WI38 (cell line): ENCODE results near the gene CNTRL.
"Not testable (repeated sequence)": the region's sequence is repeated elsewhere in the genome, so short reads cannot be mapped to it uniquely, and the experiment has no call there.

Experiments
- H3K4me3 ChIP-seq: 2 replicates; pipeline ENCODE4 v1.5.1; 2011; ENCODE audit warnings: low read depth, mild to moderate bottlenecking, control low read depth, low read length
- TF ChIP-seq, protein P1 (sequence below): IDR thresholded peaks from 2 replicates; pipeline ENCODE4 v1.5.1; 2012; ENCODE audit warnings: low read depth, mild to moderate bottlenecking, control low read depth, low read length

CNTRL gene

DNA sequence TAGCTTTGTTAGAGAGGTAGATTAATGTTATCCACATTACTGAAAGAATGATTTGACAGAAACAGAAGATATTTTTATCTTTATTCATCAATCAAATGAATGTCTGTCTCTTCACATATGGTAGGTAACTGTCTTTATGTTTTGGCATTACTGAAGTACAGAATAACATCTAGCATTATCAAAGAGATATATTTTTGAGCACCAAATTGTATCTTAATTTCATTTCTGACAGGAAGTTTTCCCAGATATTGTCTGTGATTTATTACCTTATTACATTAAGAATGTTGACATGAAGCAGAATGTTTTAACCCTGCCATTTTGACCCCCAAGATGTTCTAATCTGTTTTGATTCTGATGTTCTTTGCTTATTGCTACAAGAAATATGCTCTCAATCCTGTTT lies 20.3 kb downstream of the CNTRL start:
- no peak overlapping the region for H3K4me3 ChIP-seq
- TF ChIP-seq, protein P1, sequence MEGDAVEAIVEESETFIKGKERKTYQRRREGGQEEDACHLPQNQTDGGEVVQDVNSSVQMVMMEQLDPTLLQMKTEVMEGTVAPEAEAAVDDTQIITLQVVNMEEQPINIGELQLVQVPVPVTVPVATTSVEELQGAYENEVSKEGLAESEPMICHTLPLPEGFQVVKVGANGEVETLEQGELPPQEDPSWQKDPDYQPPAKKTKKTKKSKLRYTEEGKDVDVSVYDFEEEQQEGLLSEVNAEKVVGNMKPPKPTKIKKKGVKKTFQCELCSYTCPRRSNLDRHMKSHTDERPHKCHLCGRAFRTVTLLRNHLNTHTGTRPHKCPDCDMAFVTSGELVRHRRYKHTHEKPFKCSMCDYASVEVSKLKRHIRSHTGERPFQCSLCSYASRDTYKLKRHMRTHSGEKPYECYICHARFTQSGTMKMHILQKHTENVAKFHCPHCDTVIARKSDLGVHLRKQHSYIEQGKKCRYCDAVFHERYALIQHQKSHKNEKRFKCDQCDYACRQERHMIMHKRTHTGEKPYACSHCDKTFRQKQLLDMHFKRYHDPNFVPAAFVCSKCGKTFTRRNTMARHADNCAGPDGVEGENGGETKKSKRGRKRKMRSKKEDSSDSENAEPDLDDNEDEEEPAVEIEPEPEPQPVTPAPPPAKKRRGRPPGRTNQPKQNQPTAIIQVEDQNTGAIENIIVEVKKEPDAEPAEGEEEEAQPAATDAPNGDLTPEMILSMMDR: no peak

DNA sequence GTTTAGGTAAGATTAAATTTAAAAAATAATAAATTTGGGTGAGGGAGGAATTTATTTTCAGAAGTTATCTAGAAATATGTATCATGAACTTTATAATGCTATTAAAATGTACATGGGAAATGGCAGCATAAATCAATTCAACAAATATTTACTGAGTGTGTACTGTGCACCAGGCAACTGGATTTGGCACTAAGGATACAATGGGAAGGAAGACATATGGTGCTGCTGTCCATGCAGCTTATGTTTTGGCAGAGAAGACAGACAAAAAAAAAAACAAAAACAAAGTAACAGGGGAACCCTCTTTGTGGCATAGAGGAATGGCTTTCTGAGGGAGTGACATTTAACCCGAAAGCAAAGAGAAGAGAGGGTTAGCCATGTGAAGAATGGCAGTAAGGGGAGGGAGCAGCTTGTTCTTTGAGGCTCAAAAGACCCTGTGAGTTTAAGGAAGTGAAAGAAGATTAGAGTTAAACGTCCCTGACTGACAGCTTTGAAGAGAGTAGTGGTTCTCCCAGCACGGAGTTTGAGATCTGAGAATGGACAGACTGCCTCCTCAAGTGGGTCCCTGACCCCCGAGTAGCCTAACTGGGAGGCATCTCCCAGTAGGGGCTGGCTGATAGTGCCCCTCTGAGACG lies 23.9 kb downstream of the CNTRL start:
- TF ChIP-seq, protein P1: no peak
- no peak overlapping the region for H3K4me3 ChIP-seq

DNA sequence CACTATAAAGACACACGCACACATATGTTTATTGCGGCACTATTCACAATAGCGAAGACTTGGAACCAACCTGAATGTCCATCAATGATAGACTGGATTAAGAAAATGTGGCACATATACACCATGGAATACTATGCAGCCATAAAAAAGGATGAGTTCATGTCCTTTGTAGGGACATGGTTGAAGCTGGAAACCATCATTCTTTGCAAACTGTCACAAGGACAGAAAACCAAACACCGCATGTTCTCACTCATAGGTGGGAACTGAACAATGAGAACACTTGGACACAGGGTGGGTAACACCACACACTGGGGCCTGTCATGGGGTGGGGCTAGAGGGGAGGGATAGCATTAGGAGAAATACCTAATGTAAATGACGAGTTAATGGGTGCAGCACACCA lies 29.3 kb downstream of the CNTRL start:
- H3K4me3 ChIP-seq: not testable (repeated sequence)

DNA sequence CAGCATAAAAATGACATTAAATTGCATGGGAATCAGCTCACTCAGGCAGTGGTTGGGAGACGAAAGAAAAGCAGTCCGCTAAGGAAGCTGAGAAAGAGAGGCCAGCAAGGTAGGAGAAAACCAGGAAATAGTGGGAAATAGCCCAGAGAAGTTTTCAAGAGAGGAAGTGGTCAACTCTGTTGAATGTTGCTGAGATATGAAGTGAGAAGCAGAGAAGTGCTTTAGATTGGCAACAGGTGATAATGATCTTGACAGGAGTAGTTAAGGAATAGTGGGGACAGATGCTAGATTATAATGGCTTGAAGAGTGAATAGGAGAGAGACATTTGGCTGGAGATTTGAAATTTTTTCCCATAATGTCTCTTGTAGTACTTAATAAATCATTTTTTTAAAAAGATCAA lies 30.8 kb downstream of the CNTRL start:
- TF ChIP-seq, protein P1: no peak
- no peak overlapping the region for H3K4me3 ChIP-seq

DNA sequence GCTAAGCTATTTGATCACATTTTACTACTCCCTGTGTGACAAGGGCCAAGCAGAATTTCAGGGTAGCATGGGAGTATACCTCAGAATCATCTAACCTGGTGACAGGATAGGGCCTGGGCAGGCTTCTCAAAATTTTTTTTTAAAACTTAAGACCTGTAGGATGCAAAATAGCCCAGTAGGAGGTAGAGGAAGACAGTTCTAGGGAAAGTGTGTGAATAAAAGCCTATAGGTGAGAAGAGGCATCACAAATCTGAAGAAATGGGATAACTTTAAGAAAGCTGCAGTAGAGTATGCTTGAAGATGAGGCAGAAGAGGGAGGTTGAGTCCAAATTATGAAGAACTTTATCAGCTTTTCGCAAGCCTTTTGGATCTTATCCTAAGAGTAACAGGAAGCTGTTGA lies 32.3 kb downstream of the CNTRL start:
- TF ChIP-seq, protein P1: no peak
- no peak overlapping the region for H3K4me3 ChIP-seq

DNA sequence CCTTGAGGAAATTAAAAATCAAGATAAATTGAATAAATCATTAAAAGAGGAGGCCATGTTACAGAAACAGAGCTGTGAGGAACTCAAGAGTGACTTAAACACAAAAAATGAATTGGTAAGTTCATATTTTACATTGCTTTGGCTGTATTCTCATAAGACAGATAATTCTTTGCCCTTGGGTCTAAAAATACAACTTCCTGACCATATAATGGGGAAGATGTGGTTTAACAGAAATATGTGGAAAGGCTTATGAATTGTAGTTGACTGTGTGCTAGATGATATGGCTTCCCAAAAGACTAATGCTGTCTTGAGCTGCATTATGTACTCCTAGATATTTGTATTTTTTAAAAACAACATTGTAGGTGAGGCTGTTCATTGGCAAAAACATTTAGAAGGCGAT lies 33.1 kb downstream of the CNTRL start:
- H3K4me3 ChIP-seq: no peak overlapping the region
- TF ChIP-seq, protein P1: no peak

DNA sequence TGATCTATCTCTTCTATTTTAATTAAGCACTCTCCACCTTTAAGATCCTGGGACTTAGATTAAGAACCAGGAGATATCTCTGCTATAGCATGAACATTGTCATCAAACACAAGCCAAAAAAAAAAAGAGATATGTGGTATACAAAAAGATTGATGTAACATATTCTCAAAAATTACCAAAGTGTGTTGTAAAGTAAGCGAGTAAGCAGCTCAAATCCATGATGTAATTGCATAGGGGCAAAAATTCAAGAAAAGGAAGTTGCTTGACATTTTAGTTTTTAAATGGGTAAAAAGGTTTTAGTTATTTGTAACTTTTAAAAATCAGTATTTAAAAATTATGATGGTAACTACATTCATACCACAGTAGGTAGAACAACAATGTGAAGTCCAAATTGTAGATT lies 40.7 kb downstream of the CNTRL start:
- H3K4me3 ChIP-seq: no peak overlapping the region
- TF ChIP-seq, protein P1: no peak

DNA sequence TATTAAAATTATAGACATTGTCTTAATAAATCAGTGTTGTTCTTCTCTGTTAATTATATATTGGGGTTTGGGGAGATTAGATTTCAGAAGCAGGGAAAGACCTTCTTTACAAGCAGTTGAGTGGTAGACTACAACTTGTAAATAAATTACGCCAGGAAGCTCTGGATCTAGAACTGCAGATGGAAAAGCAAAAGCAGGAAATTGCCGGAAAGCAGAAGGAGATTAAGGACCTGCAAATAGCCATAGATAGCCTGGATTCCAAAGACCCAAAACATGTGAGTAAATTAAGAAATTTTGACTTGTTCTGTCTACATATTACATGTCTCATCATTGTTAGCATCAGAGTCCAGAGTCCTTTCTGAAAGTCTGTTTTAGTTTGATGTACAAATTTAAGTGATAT lies 43.5 kb downstream of the CNTRL start:
- TF ChIP-seq, protein P1: no peak

More for the DNA sequence above, 43.5 kb downstream of the CNTRL start:
- H3K4me3 ChIP-seq: no peak overlapping the region
